HG02981 (cell line): ENCODE results near the gene ABITRAM.

Experiments used
- ATAC-seq: cut with Tn5 transposase; IDR thresholded peaks from one replicate; pipeline ENCODE4 v1.9.1; 2021; ENCODE audit warnings: mild to moderate bottlenecking, moderate library complexity; ENCODE audit not compliant: unreplicated experiment

Gene ABITRAM

DNA sequence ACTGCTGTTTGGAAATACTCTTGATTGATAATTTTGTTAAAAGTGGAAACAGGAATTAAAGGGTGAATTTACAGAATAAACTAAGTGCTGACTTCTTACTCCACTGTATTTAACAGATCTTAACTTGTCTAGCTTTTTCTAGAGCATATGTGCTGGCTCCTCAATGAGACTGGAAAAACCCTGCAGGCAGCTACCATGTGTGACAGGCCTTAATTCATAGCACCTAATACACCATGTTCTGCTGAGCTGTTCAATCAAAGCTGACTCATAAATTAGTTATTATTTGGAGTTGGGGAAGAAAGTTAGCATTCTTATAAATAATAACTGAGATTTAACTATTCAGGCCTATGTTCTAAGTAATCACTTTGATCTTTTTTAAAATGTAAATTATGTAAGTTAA is 49.7 kb downstream of the ABITRAM start:
- no peak for ATAC-seq
